ENCODE measurements around the gene ARMC10. TPM values are rescaled to one million over a fixed set of nuclear protein-coding genes. Genes with fewer than 3 reads are reported as not detected.

Gene ARMC10
- total and polyA plus RNA-seq, 9 of the 15 experiments (the other 6 are each of a cell fraction or from before 2014, with no cell fraction given) = 17.0 to 113 (median 72.6) TPM

- peak; percentile 77 for TF ChIP-seq CCNT2 (IDR thresholded peaks at IDR 0.05; ENCODE audit: borderline replicate concordance, extremely low read depth, insufficient read length, low read depth, low read length)
- peak; percentile 76 for TF ChIP-seq HMGN3 (IDR thresholded peaks at IDR 0.05; ENCODE audit: borderline replicate concordance, extremely low read depth, insufficient read length, low read depth, low read length)
- TF ChIP-seq ZNF41 (CRISPR knock-in tag; conservative IDR thresholded peaks at IDR 0.05) = no peak
- no peak for TF ChIP-seq ZC3H8 (IDR thresholded peaks at IDR 0.05)
- peak; percentile 76 for TF ChIP-seq TARDBP (IDR thresholded peaks at IDR 0.05)
- TF ChIP-seq, protein P1, sequence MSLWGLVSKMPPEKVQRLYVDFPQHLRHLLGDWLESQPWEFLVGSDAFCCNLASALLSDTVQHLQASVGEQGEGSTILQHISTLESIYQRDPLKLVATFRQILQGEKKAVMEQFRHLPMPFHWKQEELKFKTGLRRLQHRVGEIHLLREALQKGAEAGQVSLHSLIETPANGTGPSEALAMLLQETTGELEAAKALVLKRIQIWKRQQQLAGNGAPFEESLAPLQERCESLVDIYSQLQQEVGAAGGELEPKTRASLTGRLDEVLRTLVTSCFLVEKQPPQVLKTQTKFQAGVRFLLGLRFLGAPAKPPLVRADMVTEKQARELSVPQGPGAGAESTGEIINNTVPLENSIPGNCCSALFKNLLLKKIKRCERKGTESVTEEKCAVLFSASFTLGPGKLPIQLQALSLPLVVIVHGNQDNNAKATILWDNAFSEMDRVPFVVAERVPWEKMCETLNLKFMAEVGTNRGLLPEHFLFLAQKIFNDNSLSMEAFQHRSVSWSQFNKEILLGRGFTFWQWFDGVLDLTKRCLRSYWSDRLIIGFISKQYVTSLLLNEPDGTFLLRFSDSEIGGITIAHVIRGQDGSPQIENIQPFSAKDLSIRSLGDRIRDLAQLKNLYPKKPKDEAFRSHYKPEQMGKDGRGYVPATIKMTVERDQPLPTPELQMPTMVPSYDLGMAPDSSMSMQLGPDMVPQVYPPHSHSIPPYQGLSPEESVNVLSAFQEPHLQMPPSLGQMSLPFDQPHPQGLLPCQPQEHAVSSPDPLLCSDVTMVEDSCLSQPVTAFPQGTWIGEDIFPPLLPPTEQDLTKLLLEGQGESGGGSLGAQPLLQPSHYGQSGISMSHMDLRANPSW (CRISPR knock-in tag; IDR thresholded peaks at IDR 0.05) = peak; percentile 78; the same call in 1 of the 2 replicates
- no peak for TF ChIP-seq ZNF311 (CRISPR knock-in tag; IDR thresholded peaks at IDR 0.05)
- TF ChIP-seq, protein P2, sequence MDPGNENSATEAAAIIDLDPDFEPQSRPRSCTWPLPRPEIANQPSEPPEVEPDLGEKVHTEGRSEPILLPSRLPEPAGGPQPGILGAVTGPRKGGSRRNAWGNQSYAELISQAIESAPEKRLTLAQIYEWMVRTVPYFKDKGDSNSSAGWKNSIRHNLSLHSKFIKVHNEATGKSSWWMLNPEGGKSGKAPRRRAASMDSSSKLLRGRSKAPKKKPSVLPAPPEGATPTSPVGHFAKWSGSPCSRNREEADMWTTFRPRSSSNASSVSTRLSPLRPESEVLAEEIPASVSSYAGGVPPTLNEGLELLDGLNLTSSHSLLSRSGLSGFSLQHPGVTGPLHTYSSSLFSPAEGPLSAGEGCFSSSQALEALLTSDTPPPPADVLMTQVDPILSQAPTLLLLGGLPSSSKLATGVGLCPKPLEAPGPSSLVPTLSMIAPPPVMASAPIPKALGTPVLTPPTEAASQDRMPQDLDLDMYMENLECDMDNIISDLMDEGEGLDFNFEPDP (CRISPR knock-in tag; IDR thresholded peaks at IDR 0.05) = no peak
- TF ChIP-seq TRIM28 (IDR thresholded peaks at IDR 0.05) = peak; percentile 50; the same call in 1 of the 2 replicates
- TF ChIP-seq ZNF780A (CRISPR knock-in tag; IDR thresholded peaks at IDR 0.05) = no peak
- TF ChIP-seq RBM17 (IDR thresholded peaks at IDR 0.05; ENCODE audit: borderline replicate concordance, low read depth, low read length) = no peak
- TF ChIP-seq HDAC8 (tag; IDR thresholded peaks at IDR 0.05) = no peak
- TF ChIP-seq CBFB (CRISPR knock-in tag; IDR thresholded peaks at IDR 0.05) = no peak
- TF ChIP-seq EWSR1 (IDR thresholded peaks at IDR 0.05; ENCODE audit: borderline replicate concordance, low read depth, partially characterized antibody) = no peak
- TF ChIP-seq TSC22D4 (tag; IDR thresholded peaks at IDR 0.05) = no peak
- no peak; the same call in 1 of the 2 replicates for TF ChIP-seq ZBED1 (IDR thresholded peaks at IDR 0.05)
- no peak for TF ChIP-seq NUFIP1 (IDR thresholded peaks at IDR 0.05; ENCODE audit: partially characterized antibody)
- peak; percentile 33 for TF ChIP-seq U2AF1 (optimal IDR thresholded peaks at IDR 0.05; ENCODE audit: low read depth, low read length)
- no peak for TF ChIP-seq ZC3H4 (CRISPR knock-in tag; IDR thresholded peaks at IDR 0.05; ENCODE audit: borderline replicate concordance)
- TF ChIP-seq ZNF609 (CRISPR knock-in tag; IDR thresholded peaks at IDR 0.05; ENCODE audit: borderline replicate concordance) = 0 out of 2 replicates have a peak, but pooled peaks have one; percentile 54
These were observed at the start of gene ARMC10, which contains the start of gene FBXL13 (continued) for GRCh38 chr7:103074519-103075336.

Measured in K562 (cell line).